Mammary epithelial cell (primary cell): ENCODE measurements around the gene BSPRY.

Experiments
- CTCF ChIP-seq, 2 donors: IDR thresholded peaks in 1 of 2; conservative IDR thresholded peaks in 1 of 2; 2 replicates each; pipeline ENCODE4 v1.5.1; 2011 to 2012; ENCODE audit warnings: inconsistent platforms in 2 of 2, low read length in 2 of 2, mild to moderate bottlenecking in 2 of 2, control low read depth in 1 of 2, low read depth in 1 of 2; ENCODE audit not compliant: insufficient read depth in 1 of 2; ENCODE audit errors: extremely low read depth in 1 of 2
- EZH2 ChIP-seq: IDR thresholded peaks from 2 replicates; pipeline ENCODE4 v1.6.1; 2012; ENCODE audit warnings: low read length, inconsistent platforms, borderline replicate concordance

- TF ChIP-seq CTCF (conservative IDR thresholded peaks at IDR 0.05 in 1 of 2, IDR thresholded peaks at IDR 0.05 in 1 of 2; ENCODE audit: extremely low read depth in 1 of 2, insufficient read depth in 1 of 2, low read depth in 1 of 2, low read length in 2 of 2) (no peak), EZH2 (no peak)
Measured at GRCh38 chr9:113302792-113303418, 46.4 kb upstream of the BSPRY start, which contains the start of gene RNF183.
